Measurements from ENCODE around the gene EPB41L5.
A peak's percentile ranks its signal among the peaks of the same experiment; 100 is the strongest.
"Not testable (repeated sequence)": the region's sequence is repeated elsewhere in the genome, so short reads cannot be mapped to it uniquely, and the experiment has no call there.

EPB41L5 gene

DNA sequence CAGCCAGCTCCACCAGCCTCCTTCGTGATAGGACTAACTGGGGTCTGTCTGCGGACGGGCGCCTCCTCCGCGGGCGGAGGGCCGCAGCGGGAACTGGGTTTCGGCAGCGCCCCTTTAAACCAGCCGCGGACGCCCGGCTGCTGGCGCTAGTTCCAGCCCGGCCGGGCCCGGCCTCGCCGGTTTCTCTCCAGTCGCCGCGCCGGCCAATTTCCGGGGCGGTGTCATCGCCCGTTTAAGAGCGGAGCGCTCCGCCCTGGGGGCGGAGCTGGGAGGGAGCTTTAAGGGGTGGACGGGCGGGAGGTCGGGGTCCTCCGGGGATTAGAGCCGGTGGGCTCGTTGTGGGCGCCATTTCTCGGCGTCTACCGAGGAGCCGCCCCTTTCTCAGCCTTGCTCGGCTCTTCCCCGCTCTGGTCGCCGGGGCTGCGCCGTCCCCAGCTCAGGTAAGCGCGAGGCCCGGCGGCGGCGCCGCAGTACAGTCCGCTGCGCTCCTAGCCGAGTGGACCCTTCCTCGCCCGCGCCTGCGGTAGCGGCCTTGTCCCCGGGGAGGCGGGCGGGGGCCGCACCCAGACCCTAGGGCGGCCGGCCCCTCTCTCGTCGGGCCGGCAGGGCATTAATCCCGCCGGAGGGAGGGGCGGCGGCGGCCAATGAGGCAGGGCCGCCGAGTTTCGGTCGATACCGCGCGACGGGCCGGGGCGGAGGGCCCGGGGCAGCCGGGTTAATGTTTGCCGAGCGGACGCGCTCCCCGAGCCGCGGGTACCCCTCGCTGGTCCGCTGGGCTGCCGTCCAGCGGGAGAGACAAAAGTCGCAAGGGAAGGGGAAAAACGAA lies at the start of gene EPB41L5:
Gene EPB41L5 (plus strand): TSS at position 307 of the 826 bp plus-strand sequence. CDS start 6,008 bp downstream, outside the sequence.
- DNase-seq (ENCODE audit: low read depth), result peak; percentile 92

DNA sequence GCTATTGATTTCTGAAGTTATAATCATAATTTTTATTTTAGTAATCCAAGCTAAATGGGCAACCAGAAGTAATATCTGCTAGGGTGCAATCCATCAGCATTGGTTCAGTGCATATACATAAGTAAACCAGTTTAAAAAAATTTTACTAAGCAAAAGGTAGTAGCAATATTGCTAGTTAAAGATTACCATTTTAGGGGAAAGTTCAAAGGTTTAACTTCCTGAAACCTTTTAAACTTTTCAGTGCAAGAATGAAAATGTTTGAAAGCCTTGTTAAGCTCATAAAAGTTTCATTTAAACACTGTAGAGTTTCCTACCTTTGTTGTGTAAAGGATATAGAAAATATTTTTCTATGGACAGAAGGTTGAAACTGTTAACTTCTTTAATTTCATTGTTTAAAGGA lies 31.0 kb upstream of the EPB41L5 start:
- no peak for DNase-seq (ENCODE audit: low read depth)

DNA sequence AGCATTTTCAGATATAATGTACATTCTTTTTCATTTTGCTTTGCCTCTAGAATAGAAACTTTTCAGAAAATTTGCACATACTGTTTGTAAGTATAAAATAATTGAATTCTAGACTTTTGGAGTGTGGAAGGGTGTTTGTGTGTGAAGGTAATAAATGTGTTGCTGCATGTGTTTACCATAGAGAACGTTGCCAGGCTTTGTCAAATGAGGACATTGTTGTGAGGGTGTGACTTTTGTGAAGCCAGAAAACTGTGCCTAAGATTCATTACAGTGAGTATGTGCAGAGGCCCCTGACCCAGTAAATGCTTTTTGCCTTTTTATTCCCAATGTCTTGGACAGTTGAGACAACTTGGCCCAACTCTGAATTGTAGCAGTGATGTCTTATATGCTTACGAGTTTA lies 30.4 kb upstream of the EPB41L5 start:
- DNase-seq (ENCODE audit: low read depth), result no peak

DNA sequence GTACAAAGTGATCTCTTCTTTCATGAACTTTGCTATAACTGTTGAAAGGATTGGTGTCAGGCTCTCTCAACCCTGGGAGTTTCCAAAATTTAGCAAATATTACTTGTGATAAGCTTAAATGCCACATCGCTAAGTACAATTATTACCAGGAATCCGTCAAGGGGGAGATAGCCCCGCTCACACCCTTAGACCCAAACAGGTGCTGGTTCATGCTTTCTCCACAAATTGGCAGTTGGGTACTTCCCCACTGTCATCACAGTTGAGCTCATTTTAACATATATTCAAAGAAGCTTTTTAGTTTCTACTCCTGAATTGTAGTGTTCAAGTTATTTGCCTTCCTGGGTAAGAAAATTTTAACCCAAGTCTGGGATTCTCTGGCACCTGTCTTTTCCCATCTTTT lies 29.8 kb upstream of the EPB41L5 start:
- DNase-seq (ENCODE audit: low read depth), result no peak

DNA sequence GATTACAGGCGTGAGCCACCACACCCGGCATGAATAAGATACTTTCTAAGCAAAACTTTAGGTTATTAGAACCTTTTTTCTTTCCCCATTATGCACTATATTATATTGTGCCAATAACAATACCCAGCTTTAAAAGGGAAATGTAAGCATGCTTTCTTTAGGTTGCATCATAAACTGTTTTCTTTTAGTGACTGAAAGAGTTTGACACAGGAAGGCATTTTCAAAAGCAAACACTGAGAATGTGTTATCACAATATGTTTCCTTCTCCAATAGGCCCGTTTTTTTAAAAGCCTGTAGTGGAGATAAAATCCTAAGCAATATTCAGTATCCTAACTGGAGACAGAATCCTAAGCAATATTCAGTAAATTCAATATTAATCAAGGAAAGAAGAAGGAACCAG lies 16.7 kb upstream of the EPB41L5 start:
- DNase-seq (ENCODE audit: low read depth), result peak; percentile 3

DNA sequence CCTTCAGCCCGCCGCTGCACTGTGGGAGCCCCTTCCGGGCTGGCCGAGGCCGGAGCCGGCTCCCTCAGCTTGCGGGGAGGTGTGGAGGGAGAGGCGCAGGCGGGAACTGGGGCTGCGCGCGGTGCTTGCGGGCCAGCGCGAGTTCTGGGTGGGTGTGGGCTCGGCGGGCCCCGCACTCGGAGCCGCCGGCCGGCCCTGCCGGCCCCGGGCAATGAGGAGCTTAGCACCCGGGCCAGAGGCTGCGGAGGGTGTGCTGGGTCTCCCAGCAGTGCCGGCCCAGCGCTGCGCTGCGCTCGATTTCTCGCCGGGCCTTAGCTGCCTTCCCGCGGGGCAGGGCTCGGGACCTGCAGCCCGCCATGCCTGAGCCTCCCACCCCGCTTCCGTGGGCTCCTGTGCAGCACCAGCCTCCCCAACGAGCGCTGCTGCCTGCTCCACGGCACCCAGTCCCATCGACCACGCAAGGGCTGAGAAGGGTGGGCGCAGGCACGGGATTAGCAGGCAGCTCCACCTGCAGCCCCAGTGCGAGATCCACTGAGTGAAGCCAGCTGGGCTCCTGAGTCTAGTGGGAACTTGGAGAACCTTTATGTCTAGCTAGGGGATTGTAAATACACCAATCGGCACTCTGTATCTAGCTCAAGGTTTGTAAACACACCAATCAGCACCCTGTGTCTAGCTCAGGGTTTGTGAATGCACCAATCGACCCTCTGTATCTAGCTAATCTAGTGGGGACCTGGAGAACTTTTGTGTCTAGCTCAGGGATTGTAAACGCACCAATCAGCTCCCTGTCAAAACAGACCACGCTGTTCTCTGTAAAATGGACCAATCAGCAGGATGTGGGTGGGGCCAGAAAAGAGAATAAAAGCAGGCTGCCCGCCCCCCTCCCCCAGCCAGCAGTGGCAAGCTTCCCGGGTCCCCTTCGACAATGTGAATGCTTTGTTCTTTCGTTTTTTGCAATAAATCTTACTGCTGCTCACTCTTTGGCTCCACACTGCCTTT lies 15.7 kb upstream of the EPB41L5 start:
- not testable (repeated sequence) for DNase-seq (ENCODE audit: low read depth)

DNA sequence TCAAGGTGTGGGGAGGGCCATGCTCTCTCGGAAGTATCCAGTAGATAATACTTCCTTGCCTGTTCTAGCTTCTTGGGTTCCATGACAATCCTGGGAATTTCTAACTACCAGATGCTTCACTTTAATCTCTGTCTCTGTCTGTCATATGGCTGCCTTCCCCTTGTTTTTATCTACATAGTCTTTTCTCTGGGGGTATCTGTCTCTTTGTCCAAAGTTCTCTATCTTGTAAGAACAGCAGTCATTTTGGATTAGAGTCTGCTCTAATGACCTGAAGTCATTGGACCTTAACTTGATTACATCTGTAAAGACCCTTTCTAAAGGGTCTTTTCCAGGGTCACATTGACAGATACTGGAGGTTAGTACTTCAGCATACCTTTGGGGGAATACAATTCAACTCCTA lies 11.4 kb upstream of the EPB41L5 start:
- DNase-seq (ENCODE audit: low read depth), result no peak

DNA sequence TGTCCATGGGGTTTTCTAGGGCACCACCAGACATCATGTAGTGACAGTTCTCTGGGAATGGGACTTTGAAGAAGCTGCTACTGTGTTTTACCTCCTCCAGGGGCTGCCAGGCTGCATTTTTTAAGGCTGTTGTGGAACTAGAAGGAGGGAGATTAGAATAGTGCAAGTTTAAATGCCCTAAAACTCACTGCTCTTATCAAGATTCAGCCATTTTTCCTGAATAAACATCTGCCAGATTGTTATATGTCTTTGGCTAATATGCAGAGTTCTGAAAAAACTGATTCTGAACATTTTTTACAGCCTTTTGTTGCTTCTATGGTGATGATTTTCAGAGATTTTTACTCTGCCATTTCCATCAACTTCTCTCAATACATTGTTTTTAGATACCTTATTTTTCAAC lies 8.6 kb upstream of the EPB41L5 start:
- no peak for DNase-seq (ENCODE audit: low read depth)

DNA sequence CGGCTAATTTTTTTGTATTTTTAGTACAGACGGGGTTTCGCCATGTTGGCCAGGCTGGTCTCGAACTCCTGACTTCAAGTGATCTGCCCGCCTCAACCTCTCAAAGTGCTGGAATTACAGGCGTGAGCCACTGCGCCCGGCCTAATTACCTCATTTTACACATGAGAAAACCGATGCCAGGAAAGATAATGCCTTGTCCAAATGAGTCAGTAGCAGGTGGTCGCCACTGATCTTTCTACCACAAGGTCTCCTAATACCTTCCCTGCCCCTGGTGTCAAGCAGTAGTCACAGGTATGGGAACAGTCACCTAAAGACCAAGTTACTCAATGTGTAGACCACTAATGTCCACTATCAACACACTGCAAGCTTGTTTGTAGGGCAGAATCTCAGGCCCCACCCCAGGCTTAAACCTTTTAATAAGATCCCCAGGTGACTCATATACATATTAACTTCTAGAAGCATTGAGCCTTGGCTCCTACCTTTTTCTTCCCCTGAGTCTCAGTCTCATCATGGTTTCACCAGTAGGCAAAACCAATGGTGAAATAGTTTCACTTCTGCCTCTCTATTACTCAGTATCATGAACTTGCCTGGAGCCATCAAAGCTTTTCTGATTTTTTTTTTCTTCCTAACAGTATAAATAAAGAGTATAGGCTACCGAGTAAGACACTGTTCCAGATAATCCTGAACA lies 6.9 kb upstream of the EPB41L5 start:
- DNase-seq (ENCODE audit: low read depth), result no peak

DNA sequence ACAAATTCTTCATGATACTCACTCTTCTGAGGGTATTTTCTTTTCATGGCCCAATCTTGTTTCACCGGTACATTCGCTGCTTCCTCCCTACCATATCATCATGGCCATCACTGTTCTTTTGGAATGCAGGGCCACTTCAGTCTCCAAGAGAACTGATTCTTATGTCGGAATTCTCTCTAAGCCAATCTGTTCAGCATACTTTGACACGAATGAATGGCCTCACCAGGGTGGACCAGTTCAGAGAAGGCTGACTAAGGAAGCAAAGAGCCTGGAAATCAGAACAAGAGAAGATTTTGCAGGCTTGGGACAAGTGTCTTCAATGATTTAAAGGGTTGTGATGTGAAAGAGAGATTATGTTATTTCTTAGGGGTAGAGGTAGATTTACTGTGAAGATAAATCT lies 5.0 kb upstream of the EPB41L5 start:
- no peak for DNase-seq (ENCODE audit: low read depth)

DNA sequence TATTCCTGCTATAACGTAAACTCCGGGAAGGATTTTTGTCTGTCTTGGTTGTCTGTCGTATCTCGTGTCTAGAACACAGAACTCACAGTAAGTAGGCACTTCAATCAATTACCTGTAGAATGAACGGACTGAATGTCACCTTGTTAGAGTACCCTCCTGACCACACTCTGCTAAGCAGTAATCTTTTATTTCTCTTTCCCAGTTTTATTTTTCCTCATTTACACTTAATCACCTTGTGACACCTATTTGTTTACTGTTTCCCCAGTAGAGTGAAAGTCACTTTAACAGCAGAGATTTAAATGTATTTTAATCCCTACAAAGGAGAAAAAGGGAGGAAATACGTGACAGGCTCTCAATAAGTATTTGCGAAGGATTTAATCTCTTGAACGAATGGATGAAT lies 514 bp upstream of the EPB41L5 start:
- DNase-seq (ENCODE audit: low read depth), result no peak

DNA sequence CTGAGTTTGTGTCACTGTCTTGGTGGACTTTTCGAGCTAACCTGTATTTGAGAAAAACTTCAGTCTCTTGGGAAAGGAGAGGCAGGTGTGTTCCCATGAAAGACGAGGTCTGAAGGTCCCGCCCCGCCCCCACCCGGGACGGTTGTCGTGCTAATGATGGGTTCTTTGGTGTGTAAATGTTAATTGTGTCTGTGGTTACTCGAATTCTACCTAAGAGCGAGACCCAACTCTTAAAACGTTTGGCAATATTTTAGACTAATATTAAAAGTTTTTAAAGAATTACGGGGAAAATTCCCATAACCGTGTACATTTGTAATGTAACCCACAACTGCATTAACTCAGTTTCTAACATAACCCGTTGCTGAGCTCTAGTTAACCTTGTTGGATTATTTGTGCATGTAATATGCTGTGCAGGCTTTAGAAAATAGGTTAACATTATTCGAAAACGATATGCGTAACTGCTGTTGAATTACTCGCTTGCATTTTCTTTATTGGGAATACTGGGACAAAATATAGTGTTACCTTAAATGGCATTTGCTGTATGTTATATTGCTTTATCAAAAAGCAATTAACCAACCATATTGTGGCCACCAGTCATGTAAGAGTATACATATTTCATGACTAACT lies 833 bp downstream of the EPB41L5 start:
- no peak for DNase-seq (ENCODE audit: low read depth)

DNA sequence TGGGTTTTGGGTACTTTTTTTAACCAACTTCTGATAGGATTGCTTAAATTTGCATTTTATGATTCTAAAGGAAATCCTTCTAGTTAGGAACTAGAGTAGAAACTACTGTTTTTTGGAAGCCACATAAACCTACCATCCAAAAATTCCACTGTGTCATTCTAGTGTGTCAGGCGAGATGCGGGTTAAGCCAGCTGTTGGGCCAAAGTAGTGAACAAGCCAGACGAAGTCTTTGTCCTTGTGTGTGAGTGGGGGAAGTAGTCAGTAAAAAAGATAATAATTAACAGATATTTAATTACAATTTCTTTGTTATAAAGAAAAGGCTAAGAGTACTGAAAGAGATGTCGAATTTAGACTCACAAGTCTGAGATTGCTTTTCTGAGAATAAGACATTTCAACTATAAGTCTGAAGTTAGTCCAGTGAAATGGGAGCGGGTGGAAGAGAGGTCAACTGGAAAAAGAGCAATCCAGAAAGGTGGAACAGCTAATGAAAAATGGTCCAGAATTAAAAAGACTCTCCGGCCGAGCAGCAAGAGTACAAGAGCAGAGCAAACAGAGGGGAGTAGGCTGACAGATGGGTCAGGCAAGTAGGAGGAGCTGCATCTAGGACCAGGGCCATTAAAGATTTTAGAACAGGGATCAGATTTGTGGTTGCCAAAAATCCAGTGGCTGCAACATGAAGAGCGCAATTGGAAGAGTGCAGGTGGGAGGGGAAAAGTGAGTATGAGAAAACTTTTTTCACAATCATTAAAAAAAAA lies 1.5 kb downstream of the EPB41L5 start:
- DNase-seq (ENCODE audit: low read depth), result no peak

DNA sequence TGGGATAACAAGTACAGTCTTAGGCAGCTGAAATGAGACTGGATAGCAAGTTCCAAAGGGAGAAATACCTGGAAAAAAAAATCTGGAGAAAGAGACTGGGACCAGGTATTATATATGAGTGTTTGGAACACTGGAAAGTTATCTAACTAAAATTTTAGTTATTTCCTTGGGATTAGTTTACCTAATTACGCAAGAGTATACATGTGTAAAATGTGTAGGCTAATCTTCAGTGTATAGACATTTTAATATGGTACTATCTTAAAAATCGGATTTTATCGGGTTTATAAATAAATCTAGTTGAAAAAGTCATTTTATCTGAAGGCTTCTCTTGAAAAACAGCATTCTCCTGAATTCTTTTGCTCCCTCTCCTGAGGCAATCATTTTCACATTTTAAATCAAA lies 3.9 kb downstream of the EPB41L5 start:
- no peak for DNase-seq (ENCODE audit: low read depth)

DNA sequence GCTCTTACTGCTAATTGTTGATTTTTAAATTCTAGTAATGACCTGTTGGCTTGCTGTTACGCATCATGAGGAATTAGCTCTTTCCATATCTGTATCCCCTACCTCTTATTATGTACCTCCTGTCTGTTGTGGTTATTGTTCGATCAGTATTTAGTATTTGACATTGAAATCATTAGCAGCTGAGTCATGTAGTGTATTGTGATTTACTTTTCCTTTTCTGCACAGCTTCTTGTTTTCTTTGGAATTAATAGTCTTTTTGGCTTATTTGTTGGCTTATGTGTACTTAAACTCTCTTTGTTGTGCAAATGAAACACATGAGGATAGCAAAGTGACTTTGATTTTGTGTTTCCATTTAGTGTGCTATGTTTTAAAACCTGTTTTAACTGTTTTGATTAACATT lies 4.3 kb downstream of the EPB41L5 start:
- DNase-seq (ENCODE audit: low read depth), result no peak

DNA sequence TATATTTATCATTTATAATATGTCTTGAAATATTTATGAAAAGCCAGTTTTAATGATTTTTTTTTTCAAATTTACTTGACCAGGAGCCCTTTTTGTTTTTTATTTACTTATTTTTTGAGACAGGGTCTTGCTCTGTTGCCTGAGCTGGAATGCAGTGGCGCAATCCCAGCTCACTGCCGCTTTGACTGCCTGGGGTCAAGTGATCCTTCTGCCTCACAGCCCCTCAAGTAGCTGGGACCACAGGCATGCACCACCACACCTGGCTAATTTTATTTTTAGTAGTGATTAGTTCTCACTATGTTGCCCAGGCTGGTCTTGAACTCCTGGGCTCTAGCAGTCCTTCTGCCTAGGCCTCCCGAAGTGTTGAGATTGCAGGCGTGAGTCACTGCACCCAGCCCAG lies 5.7 kb downstream of the EPB41L5 start:
- DNase-seq (ENCODE audit: low read depth), result no peak

DNA sequence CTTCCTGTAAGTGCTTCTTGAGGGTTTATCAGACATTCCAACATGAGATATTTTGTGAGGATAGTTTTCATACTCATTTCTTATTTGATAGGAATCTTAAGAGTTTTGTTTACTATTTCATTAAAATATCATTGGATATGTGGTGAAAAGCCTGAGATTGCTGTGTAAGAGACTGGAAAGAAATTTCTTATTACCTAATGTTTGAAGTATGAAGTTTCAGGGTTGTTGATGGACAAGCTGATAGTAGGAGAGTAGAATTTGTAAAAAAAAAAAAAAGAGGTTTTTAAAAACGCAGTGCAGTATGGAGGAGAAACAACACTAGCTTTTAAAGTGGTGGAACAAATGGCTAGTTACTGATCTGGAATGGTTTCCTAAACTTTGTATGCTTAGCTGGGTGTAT lies 7.7 kb downstream of the EPB41L5 start:
- DNase-seq (ENCODE audit: low read depth), result peak; percentile 29

DNA sequence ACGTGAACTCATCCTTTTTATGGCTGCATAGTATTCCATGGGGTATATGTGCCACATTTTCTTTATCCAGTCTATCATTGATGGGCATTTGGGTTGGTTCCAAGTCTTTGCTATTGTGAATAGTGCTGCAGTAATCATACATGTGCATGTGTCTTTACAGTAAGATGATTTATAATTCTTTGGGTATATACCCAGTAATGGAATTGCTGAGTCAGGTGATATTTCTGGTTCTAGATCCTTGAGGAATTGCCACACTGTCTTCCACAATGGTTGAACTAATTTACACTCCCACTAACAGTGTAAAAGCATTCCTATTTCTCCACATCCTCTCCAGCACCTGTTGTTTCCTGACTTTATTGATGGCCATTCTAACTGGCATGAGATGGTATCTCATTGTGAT lies 9.6 kb downstream of the EPB41L5 start:
- not testable (repeated sequence) for DNase-seq (ENCODE audit: low read depth)

DNA sequence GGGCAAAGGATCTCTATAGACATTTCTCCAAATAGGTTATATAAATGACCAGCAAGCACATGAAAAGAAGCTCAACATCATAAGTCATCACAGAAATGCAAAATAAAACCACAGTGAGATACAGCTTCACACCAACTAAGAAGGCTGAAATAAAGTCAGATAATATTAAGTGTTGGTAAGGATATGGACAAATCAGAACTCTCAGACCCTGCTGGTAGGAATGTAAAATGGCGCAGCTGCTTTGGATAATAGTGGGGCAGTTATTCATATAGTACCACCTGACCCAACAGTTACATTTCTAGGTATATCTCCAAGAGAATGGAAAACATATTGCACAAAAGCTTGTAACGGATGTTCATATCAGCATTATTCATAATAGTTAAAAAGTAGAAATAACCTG lies 14.0 kb downstream of the EPB41L5 start:
- DNase-seq (ENCODE audit: low read depth), result no peak

DNA sequence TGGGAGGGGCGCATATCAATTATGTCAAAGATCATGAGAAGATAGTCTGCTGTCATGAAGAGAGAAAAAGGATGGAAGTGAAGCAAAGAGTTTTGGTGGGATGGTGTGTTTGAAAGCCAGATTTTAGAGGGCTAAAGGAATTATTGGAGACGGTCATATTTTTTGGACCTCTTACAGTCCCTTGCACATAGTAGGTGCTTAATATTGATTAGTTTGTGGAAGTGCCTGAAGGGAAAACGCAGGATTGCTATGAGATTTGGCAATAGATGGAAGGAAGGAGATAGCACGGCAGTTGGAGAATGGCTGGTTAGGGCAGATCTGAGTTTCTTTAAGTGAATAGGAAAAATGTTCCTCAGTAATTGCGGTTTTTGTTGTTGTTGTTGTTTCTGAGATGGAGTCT lies 15.9 kb downstream of the EPB41L5 start:
- no peak for DNase-seq (ENCODE audit: low read depth)
